Stimulated activated CD4-positive, alpha-beta T cell treated with anti-CD3 and anti-CD28 coated beads, Interleukin-15, amount 100 ng/mL, for 24 hours (primary cell): ENCODE results near the gene SPAST.
"Not testable (repeated sequence)": the region's sequence is repeated elsewhere in the genome, so short reads cannot be mapped to it uniquely, and the experiment has no call there.

Source experiments
- DNase-seq: peaks from one replicate; pipeline ENCODE4 v3.0.0-alpha.2; 2020

Gene SPAST

DNA sequence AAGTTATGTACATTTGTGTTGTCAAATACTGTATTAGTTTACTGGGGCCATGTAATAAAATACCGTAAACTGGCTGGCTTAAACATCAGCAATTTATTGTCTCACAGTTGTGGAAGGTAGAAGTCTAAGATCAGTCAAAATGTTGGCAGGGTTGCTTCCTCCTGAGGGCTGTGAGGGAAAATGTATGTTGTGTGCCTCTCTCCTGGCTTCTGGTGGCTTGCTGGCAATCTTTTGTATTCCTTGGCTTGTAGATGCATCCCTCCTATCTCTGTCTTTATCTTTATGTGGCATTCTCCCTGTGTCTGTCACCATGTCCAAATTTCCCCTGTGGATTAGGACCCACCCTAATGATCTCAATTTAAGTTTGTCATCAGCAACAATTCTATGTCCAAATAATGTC, 65.3 kb downstream of the SPAST start:
- no peak for DNase-seq

DNA sequence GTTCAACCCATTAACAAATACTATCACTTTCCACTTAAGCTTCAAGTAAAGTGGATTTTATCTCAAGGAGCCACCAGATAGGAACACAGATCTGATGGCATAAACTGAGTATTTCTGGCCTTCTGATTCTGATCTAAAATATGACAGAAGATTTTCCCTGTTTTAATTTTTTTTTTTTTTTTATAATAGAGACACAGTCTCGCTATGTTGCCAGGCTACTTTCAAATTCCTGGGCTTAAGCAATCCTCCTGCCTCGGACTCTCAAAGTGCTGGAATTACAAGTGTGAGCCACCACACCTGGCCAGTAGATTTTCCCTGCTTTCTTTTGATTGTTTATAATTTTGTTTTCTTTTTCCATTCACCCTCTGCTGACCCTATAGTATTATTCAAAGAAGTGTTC, 65.7 kb downstream of the SPAST start:
- DNase-seq, result no peak

DNA sequence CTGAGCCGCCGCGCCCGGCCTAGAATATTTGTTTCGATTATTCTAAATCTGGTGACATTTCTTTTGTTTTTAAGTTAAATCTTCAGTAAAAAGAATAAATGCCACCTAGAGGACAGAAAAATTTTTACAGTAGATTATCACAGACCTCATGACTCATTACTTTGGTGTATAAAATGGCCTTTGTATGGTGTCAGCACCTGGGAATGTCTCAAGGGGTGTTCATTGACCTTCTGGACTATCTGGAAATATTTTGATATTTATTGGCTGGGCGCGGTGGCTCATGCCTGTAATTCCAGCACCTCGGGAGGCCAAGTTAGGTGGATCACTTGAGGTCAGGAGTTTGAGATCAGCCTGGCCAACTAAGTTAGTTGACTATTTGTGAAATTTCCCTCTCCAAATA, 72.1 kb downstream of the SPAST start:
- DNase-seq, result no peak

DNA sequence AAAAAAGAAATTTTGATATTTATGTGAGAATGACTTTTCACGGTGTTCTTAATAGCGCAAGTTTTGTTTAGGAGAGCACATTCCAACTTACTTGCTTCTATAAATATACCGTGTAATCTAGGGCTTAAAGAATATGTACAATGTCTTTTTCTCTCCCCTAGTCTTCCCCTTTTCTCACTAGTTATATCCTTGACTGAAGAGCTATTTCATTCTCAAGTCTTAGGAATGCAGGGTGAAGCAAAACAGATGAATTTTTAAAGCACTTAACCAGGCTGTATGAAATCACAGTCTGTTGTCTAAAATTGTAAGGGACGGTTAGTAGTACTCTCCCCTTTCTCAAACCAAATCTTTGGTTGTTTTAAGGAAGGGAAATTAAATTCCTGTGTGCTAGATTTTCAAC, 72.7 kb downstream of the SPAST start:
- no peak for DNase-seq

DNA sequence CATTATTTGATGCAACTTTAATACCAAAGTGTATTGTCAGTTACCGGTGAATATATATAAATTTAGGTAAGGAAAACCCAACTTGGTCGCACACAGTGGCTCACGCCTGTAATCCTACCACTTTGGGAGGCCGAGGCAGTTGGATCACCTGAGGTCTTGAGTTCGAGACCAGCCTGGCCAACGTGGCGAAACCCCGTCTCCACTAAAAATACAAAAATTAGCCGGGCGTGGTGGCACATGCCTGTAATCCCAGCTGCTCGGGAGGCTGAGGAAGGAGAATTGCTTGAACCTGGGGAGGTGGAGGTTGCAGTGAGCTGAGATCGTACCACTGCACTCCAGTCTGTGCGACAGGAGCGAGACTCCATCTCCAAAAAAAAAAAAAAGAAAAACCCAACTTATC, 88.2 kb downstream of the SPAST start:
- DNase-seq, result not testable (repeated sequence)

DNA sequence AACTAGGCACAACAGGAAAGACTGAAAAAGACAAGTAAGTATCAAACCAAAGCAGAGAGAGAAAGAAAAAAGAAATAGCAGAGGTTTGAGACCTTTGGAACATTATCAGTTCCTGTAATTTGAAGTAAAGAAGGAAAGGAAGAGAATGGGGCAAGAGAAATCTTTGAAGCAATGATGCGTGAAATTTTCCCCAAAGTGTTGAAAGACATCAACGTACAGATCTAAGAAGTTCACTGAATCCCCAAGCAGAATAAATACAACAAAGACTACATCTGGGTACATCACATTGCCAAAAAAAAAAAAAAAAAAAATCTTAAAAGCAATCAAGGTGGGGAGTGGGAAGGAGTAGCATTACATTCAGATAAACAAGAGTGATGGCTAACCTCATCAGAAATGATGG, 96.3 kb downstream of the SPAST start:
- no peak for DNase-seq

DNA sequence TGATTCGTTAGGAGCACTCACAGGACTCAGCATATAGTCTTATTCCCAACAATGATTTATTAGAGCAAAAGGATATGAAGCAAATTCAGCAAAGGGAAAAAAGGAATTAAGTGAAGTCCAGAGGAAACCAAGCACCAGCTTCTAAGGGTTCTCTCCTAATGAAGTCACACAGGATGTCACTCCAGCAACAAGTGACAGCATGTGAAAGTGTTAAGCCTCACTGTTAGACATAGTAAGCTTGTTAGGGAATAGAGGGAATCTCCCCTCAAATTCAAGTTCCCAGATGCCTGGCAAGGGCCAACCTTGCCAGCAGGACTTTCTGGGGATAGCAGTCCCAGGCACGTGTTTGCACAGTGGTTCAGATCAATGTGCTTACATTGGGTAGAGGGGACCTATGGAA, 97.9 kb downstream of the SPAST start:
- no peak for DNase-seq

DNA sequence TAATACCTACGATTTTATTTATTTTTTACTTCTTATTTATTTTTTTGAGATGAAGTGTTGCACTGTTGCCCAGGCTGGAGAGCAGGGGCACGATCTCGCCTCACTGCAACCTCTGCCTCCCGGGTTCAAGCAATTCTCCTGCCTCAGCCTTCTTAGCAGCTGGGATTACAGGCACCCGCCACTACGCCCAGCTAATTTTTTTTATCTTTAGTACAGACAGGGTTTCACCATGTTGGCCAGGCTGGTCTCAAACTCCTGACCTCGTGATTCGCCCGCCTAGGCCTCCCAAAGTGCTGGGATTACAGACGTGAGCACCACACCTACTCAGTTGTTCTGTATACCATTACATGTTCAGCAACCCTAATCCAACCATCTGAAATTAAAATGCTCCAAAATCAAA, 100.9 kb downstream of the SPAST start:
- not testable (repeated sequence) for DNase-seq

DNA sequence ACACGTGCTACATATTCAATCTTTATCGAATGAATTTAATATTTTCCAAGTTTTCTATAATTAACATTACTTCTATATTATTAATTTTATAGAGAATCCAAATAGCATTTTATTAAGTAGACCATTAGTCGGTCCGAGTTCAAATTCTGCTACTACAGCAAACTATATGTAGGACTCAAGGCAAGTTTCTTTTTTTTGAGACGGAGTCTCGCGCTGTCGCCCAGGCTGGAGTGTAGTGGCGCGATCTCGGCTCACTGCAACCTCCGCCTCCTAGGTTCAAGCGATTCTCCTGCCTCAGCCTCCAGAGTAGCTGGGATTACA, 101.6 kb downstream of the SPAST start:
- not testable (repeated sequence) for DNase-seq

DNA sequence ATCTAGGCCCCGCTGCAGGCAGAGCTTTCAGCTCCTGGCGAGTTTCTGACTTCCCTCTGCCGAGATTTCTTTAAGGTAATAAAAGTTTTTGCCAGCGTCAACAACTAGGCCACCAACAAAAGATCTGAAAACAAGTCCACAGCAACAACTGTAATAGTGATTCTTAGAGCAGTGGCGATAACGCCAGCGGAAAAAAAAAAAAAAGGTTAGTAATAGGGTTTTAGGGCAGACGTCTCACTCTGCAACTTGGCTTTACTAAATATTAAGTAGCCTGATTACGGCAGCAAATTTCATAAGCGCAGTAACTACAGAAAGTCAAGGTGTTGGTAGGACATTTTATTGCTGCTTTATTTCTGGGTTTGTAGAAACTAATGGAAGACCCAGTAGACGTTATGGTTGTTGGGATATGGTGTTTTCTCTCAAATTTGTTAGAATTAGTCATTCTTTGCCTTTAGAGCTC, 102.8 kb downstream of the SPAST start:
- no peak for DNase-seq

DNA sequence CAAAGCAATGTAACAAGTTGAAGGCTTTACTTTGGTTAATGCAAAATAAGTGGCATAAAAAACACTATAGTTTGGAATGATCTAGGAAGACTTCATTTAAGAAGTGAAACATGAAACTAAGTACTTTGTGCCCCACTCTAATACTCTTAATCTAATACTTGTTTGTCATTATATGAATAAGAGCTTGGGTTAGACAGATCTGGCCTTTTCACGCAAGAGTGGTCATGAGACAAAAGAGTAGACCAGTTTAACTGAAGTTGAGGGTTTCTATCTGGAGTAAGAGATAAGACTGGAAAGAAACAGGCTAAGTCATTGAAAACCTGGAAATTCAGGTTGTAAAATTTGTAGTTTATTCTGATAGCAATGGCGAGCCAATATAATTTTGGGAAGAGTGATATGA, 105.2 kb downstream of the SPAST start:
- no peak for DNase-seq

DNA sequence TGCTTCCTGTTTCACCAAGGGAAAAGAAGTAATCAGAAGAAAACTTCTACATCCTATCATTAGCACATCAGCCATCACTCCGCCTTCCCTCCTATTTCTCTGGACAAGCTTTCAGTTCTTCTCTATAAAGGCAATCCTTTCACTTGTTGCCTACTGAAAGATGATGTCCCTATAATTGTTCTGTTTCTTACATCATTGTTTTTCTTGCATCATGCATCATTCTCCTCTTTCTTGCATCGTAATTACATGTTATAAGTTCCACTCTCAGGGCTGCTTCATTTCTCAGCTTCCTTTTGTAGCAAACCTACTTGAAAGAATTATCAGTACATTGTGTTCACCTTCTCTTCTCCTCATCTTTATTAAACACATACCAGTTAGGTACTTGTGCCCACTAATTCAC, 109.5 kb downstream of the SPAST start:
- DNase-seq, result no peak

DNA sequence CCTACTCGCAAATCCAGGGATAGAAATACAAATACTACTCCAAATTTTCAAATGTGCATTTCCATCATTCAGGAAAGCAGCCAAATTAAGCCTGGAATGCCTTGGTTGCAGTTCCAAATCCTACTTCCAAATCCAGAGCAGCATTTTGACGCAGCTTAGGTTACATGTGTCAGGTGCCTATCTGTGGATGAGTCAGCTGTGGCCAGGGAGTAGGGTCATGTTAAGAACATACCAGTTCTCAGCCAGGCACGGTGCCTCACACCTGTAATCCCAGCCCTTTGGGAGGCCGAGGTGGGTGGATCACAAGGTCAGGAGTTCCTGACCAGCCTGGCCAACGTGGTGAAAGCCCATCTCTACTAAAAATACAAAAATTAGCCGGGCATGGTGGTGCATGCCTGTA, 119.3 kb downstream of the SPAST start:
- DNase-seq, result no peak

DNA sequence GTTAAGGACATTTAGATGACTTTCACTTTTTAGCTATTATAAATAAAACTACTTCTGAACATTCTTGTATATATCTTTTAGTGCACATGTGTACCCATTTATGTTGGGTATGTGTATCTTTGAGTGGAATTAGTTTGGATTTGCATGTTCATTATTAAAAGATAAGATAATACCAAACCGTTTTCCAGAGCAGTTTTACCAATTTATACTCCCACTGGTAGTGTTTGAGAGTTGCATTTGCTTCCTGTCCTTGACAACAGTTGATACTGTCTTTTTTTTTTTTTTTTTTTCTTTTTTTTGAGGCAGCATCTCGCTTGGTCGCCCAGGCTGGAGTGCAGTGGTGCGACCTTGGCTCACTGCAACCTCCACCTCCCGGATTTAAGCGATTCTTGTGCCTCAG, 125.7 kb downstream of the SPAST start:
- DNase-seq, result no peak

DNA sequence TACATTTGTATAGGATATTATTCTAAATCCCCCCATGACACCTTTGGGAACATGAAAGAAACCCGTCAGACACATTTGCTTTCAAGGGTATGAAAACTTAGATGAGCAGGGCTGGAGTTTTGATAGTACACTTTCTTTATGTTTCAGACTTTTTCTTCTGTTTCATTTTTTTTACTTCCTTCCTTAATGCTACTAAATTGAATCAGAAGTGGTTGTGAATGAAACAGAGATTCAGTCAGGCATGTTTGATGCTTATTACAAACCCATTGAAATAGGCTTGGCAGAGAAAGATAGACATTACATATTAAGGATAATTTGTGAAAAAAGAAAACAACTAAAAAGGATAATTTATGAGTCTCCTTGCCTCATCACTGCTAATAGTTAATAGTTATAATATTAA, 129.1 kb downstream of the SPAST start:
- DNase-seq, result no peak

DNA sequence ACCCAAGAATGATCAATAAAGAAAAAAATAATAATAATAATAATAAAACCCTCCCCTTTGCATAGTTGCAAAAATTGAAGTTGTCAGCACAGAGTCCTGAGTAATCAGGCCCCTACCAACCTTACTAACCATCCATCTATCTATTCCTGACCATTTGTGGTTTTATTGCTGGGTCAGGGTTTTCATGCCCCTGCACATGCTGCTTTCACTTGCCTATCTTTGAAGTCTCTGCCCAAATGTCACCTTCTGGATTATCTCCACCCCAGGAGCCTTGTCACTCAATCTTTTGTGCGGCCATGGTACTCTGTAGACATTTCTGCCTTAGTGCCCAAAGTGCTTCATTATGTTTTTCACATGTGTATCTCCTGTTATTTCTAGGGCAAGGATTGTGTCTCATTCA, 137.5 kb downstream of the SPAST start:
- DNase-seq, result no peak

DNA sequence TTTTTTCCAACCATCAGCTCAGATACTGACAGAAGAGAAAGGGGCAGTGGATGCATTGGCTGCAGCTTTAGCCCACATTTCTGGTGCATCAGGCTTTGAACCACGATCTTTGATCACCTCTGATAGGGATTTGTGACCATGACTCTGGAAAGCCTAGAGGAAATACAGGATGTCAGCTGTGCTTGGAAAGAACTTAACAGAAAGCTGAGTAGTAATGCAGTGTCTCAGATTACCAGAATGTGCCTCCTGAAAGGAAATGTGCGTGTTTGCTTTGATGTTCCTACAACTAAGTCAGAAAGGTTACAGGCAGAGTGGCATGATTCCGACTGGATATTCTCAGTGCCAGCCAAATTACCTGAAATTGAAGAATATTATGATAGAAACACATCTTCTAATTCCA, 140.1 kb downstream of the SPAST start:
- not testable (repeated sequence) for DNase-seq
